Osteoblast (primary cell): Measurements from ENCODE around the gene CD80. TPM values are rescaled to one million over a fixed set of nuclear protein-coding genes. Genes with fewer than 3 reads are reported as not detected.

ENCODE experiments used
- DNase-seq: peaks from one replicate; pipeline ENCODE4 v3.0.0; 2011; ENCODE audit warnings: low spot score, mixed read lengths; ENCODE audit not compliant: insufficient read length; ENCODE audit errors: missing footprints
- H2AFZ ChIP-seq: 2 replicates; pipeline ENCODE4 v1.6.0; 2011; ENCODE audit warnings: mild to moderate bottlenecking, low read length
- H3K27ac ChIP-seq: 2 replicates; pipeline ENCODE4 v1.5.1; 2011; ENCODE audit warnings: mild to moderate bottlenecking, low read depth, low read length, moderate library complexity
- H3K27me3 ChIP-seq: 2 replicates; pipeline ENCODE4 v1.6.0; 2012; ENCODE audit warnings: mild to moderate bottlenecking, control low read depth, inconsistent platforms, low read length, moderate library complexity; ENCODE audit not compliant: insufficient read depth
- H3K36me3 ChIP-seq: 2 replicates; pipeline ENCODE4 v1.5.1; 2011; ENCODE audit warnings: mild to moderate bottlenecking, low read length, control low read depth, moderate library complexity; ENCODE audit not compliant: insufficient read depth
- H3K4me1 ChIP-seq: 2 replicates; pipeline ENCODE4 v1.5.1; 2011; ENCODE audit warnings: mild to moderate bottlenecking, low read length, control low read depth, moderate library complexity; ENCODE audit not compliant: insufficient read depth
- H3K4me2 ChIP-seq: 2 replicates; pipeline ENCODE4 v1.6.0; 2011; ENCODE audit warnings: mild to moderate bottlenecking, low read length; ENCODE audit not compliant: insufficient read depth
- H3K4me3 ChIP-seq: fragments of 200-600 bp; sonication (generic); 3 replicates; pipeline ENCODE4 v1.5.1; 2012; ENCODE audit warnings: mild to moderate bottlenecking, low read length, inconsistent platforms; ENCODE audit not compliant: insufficient read depth
- H3K79me2 ChIP-seq: 2 replicates; pipeline ENCODE4 v1.6.0; 2012; ENCODE audit warnings: mild to moderate bottlenecking, low read length, control low read depth, inconsistent platforms; ENCODE audit not compliant: insufficient read depth
- H3K9me3 ChIP-seq: 2 replicates; pipeline ENCODE4 v1.5.1; 2011; ENCODE audit warnings: low read depth, low read length, control low read depth
- H4K20me1 ChIP-seq: 2 replicates; pipeline ENCODE4 v1.6.0; 2012; ENCODE audit warnings: mild to moderate bottlenecking, low read length, control low read depth; ENCODE audit not compliant: insufficient read depth
- total RNA-seq: library from RNA; depleted of rRNA; stranded (reverse); fragments of >200 nt; gene quantifications from 2 replicates; pipeline ENCODE4 v1.2.3, GENCODE V29; 2012
- TF ChIP-seq, protein P1 (sequence below): IDR thresholded peaks from 2 replicates; pipeline ENCODE4 v1.5.1; 2011; ENCODE audit warnings: mild to moderate bottlenecking, low read depth, low read length, moderate library complexity; ENCODE audit errors: extremely low read depth

Gene CD80
- total RNA-seq, 1 donor, result 2.5 TPM

GRCh38 chr3:119601154-119601553, 41.7 kb upstream of the CD80 start:
- no peaks in the 10 kb centered on the region for H3K79me2 ChIP-seq

DNA sequence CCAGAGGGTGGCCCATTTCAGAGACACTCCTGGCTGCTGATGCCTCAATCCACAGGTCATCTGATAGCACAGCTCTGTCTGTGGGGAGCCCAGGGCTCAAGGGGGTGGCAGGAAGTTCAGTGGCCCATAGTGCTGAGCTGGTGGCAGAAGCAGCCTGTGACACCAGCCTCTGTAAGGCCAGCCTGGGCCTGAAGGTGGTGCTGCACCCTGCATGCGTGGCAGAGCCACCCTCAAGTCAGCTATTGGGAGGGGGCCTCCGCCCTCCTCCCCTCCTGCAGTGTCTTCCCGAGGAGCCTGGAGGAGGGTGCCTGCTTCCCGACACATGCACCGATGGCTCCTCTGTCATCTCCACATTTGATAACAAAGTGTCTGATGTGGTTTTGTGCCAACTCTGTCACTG, 41.3 kb upstream of the CD80 start:
- no peaks in the 10 kb centered on the region for H3K79me2 ChIP-seq
- no peaks in the 10 kb centered on the region for H4K20me1 ChIP-seq
- H3K9me3 ChIP-seq, result no peaks in the 10 kb centered on the region
- H3K4me3 ChIP-seq, result no peak overlapping the region
- H3K4me1 ChIP-seq, result peaks cover 15% of the 10 kb centered on the region
- no peak overlapping the region for H3K27ac ChIP-seq
- DNase-seq, result no peak
- H3K36me3 ChIP-seq, result no peaks in the 10 kb centered on the region
- no peak overlapping the region for H2AFZ ChIP-seq
- TF ChIP-seq, protein P1, sequence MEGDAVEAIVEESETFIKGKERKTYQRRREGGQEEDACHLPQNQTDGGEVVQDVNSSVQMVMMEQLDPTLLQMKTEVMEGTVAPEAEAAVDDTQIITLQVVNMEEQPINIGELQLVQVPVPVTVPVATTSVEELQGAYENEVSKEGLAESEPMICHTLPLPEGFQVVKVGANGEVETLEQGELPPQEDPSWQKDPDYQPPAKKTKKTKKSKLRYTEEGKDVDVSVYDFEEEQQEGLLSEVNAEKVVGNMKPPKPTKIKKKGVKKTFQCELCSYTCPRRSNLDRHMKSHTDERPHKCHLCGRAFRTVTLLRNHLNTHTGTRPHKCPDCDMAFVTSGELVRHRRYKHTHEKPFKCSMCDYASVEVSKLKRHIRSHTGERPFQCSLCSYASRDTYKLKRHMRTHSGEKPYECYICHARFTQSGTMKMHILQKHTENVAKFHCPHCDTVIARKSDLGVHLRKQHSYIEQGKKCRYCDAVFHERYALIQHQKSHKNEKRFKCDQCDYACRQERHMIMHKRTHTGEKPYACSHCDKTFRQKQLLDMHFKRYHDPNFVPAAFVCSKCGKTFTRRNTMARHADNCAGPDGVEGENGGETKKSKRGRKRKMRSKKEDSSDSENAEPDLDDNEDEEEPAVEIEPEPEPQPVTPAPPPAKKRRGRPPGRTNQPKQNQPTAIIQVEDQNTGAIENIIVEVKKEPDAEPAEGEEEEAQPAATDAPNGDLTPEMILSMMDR, result peak; percentile 59
- H3K4me2 ChIP-seq, result no peak overlapping the region
- H3K27me3 ChIP-seq, result no peaks in the 10 kb centered on the region

More at GRCh38 chr3:119601154-119601553, 41.7 kb upstream of the CD80 start:
- no peak overlapping the region for H2AFZ ChIP-seq
- H3K27me3 ChIP-seq, result no peaks in the 10 kb centered on the region
- H4K20me1 ChIP-seq, result no peaks in the 10 kb centered on the region
- TF ChIP-seq, protein P1, result no peak
- peaks cover 10% of the 10 kb centered on the region for H3K4me1 ChIP-seq
- H3K4me2 ChIP-seq, result no peak overlapping the region
- DNase-seq, result no peak
- no peaks in the 10 kb centered on the region for H3K9me3 ChIP-seq
- H3K36me3 ChIP-seq, result no peaks in the 10 kb centered on the region
- no peak overlapping the region for H3K27ac ChIP-seq
- no peak overlapping the region for H3K4me3 ChIP-seq

DNA sequence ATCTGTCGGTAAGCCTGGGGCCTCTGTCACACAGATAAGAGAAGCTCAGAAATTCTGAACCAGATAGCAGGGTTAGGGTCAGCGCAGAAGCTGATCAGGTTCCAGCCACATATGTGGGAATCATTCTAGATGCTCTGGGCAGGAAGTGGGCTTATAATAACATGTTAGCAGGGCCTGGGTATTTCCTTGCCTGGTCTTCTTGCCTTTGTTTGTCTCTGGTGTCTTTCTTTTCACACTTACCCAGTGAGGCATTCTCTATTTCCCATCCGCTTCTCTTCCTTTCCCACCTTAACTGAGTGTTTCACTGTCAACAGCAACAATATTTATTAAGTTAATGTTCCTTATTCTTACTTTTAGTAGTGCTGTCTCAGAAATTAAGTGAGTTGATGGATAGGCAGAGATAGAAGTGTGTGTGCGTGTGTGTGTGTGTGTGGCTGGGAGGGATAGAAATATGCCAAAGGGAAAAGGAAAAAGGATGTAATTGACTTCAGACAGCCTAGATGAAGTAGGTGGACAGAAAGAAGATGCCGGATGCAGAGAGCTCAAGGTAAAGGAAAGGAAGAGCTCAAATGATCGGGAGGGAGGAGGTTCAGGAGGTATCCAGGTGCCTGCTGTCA, 40.3 kb upstream of the CD80 start:
- TF ChIP-seq, protein P1, result no peak
- no peak overlapping the region for H3K4me2 ChIP-seq
- H3K9me3 ChIP-seq, result no peaks in the 10 kb centered on the region

GRCh38 chr3:119598410-119599098, 39.1 kb upstream of the CD80 start:
- no peak for DNase-seq
- no peaks in the 10 kb centered on the region for H3K36me3 ChIP-seq
- H3K27ac ChIP-seq, result no peak overlapping the region
- H2AFZ ChIP-seq, result no peak overlapping the region
- H3K9me3 ChIP-seq, result no peaks in the 10 kb centered on the region
- H3K79me2 ChIP-seq, result no peaks in the 10 kb centered on the region
- TF ChIP-seq, protein P1, result no peak
- H3K4me3 ChIP-seq, result no peak overlapping the region
- peaks cover 12% of the 10 kb centered on the region for H3K4me1 ChIP-seq
- no peaks in the 10 kb centered on the region for H3K27me3 ChIP-seq
- no peaks in the 10 kb centered on the region for H4K20me1 ChIP-seq
- H3K4me2 ChIP-seq, result no peak overlapping the region

More for the DNA sequence above, 40.3 kb upstream of the CD80 start:
- Histone ChIP-seq H3K27me3 (no peaks in the 10 kb centered on the region), H3K4me3 (no peak overlapping the region), H4K20me1 (no peaks in the 10 kb centered on the region), H3K36me3 (no peaks in the 10 kb centered on the region), H2AFZ (no peak overlapping the region), H3K4me1 (peaks cover 12% of the 10 kb centered on the region), H3K79me2 (no peaks in the 10 kb centered on the region), H3K27ac (no peak overlapping the region)
- no peak for DNase-seq
